ENCODE data around the gene HDAC8.

Gene HDAC8

GRCh38 chrX:72313707-72314641, 258.7 kb downstream of the HDAC8 start:
- TF ChIP-seq, protein P1, sequence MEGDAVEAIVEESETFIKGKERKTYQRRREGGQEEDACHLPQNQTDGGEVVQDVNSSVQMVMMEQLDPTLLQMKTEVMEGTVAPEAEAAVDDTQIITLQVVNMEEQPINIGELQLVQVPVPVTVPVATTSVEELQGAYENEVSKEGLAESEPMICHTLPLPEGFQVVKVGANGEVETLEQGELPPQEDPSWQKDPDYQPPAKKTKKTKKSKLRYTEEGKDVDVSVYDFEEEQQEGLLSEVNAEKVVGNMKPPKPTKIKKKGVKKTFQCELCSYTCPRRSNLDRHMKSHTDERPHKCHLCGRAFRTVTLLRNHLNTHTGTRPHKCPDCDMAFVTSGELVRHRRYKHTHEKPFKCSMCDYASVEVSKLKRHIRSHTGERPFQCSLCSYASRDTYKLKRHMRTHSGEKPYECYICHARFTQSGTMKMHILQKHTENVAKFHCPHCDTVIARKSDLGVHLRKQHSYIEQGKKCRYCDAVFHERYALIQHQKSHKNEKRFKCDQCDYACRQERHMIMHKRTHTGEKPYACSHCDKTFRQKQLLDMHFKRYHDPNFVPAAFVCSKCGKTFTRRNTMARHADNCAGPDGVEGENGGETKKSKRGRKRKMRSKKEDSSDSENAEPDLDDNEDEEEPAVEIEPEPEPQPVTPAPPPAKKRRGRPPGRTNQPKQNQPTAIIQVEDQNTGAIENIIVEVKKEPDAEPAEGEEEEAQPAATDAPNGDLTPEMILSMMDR (IDR thresholded peaks at IDR 0.05; ENCODE audit: low read depth, low read length): no peak
- no peak overlapping the region for H3K4me3 ChIP-seq (replicated peaks in 1 of 2; ENCODE audit: low read depth in 2 of 2, low read length in 2 of 2)
- DNase-seq (ENCODE audit: low read depth in 2 of 2): no peak

DNA sequence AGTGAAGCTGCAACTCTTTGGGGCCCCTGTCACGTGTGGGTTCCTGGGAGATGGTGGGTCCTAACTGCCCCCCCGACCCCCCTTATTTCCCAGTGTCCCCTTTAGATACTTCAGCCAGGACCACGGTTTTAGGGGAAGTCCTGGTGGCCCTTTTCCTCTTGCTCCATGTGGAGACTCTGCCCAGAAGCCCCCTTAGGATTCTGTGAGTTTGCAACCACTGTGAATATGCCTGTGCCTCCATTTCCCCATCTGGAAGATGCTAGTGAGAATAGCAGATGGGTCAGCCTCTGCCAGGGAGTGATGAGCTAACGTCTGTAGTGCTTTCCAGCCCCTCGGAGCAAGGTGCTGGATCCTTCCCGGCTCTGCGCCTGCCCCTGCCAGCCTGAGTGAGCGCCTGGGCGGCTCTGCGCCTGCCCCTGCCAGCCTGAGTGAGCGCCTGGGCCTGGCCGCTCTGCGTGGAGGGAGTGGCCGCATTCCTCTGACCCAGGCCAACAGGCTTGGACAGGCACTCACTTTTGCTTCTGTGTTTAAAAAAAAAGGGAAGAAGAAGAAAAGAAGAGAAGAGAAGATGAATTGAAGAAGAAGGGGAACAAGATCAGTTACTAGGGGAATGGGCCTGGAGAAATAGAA, 260.2 kb downstream of the HDAC8 start:
- no peak for DNase-seq (ENCODE audit: low read depth in 2 of 2)
- no peak overlapping the region for H3K4me3 ChIP-seq (replicated peaks in 1 of 2; ENCODE audit: low read depth in 2 of 2, low read length in 2 of 2)
- TF ChIP-seq, protein P1 (IDR thresholded peaks at IDR 0.05; ENCODE audit: low read depth, low read length): no peak

GRCh38 chrX:72309297-72310071, 263.2 kb downstream of the HDAC8 start:
- TF ChIP-seq, protein P1 (IDR thresholded peaks at IDR 0.05; ENCODE audit: low read depth, low read length): no peak
- H3K4me3 ChIP-seq (replicated peaks in 1 of 2; ENCODE audit: low read depth in 2 of 2, low read length in 2 of 2): peak overlapping the region in 1 of 2 donors; percentile 23
- no peak for DNase-seq (ENCODE audit: low read depth in 2 of 2)

- TF ChIP-seq, protein P1 (IDR thresholded peaks at IDR 0.05; ENCODE audit: low read depth, low read length): no peak
- H3K4me3 ChIP-seq (replicated peaks in 1 of 2; ENCODE audit: low read depth in 2 of 2, low read length in 2 of 2): peak overlapping the region in 1 of 2 donors; percentile 23
- DNase-seq (ENCODE audit: low read depth in 2 of 2): peak; percentile 58 to 73
Observed at GRCh38 chrX:72308566-72309296, 263.9 kb downstream of the HDAC8 start.

GRCh38 chrX:72308209-72308565, 264.5 kb downstream of the HDAC8 start:
- TF ChIP-seq, protein P1 (IDR thresholded peaks at IDR 0.05; ENCODE audit: low read depth, low read length): no peak
- DNase-seq (ENCODE audit: low read depth in 2 of 2): no peak
- H3K4me3 ChIP-seq (replicated peaks in 1 of 2; ENCODE audit: low read depth in 2 of 2, low read length in 2 of 2): no peak overlapping the region

DNA sequence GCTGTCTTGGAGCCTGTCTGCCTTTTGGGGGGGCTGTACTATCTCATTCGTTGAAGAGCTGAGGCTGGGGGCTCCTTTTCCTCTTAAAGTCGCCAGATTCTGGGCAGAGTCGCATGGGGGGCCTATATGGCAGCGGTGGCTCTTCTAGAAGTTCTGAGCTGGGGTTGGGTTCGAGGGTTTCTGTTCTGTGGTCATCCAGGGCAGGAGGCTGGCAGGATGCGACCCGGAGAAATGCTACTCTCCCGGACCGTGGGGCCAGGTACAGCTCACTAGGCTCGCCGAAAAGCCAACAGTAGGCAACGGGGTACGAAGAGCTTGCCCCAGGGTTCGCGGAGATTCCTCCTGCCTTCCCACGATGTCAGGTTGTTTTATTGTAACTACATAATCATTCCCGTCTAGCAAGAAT, 265.0 kb downstream of the HDAC8 start:
- DNase-seq (ENCODE audit: low read depth in 2 of 2): no peak
- TF ChIP-seq, protein P1 (IDR thresholded peaks at IDR 0.05; ENCODE audit: low read depth, low read length): no peak
- H3K4me3 ChIP-seq (replicated peaks in 1 of 2; ENCODE audit: low read depth in 2 of 2, low read length in 2 of 2): no peak overlapping the region

Data from cardiac fibroblast (primary cell).